Mammary epithelial cell (primary cell): ENCODE results near the gene IRGQ.

Source experiments
- CTCF ChIP-seq, 2 donors: IDR thresholded peaks in 1 of 2; conservative IDR thresholded peaks in 1 of 2; 2 replicates each; pipeline ENCODE4 v1.5.1; 2011 to 2012; ENCODE audit warnings: inconsistent platforms in 2 of 2, low read length in 2 of 2, mild to moderate bottlenecking in 2 of 2, control low read depth in 1 of 2, low read depth in 1 of 2; ENCODE audit not compliant: insufficient read depth in 1 of 2; ENCODE audit errors: extremely low read depth in 1 of 2
- EZH2 ChIP-seq: IDR thresholded peaks from 2 replicates; pipeline ENCODE4 v1.6.1; 2012; ENCODE audit warnings: low read length, inconsistent platforms, borderline replicate concordance

GRCh38 chr19:43589678-43590077, 6.3 kb downstream of the IRGQ start:
- TF ChIP-seq CTCF (conservative IDR thresholded peaks at IDR 0.05 in 1 of 2, IDR thresholded peaks at IDR 0.05 in 1 of 2; ENCODE audit: extremely low read depth in 1 of 2, insufficient read depth in 1 of 2, low read depth in 1 of 2, low read length in 2 of 2), result no peak
- TF ChIP-seq EZH2, result no peak
